Coronary artery (tissue), 2 donors: ENCODE measurements around the gene IRX5.

ENCODE experiments used
- DNase-seq: peaks from one replicate; pipeline ENCODE4 v3.0.0-alpha.2; 2017; ENCODE audit warnings: low spot score
- H3K27ac ChIP-seq, 2 donors: fragments of 200-600 bp; sonication (generic); one replicate each; pipeline ENCODE4 v1.5.1; 2016 to 2019
- H3K4me3 ChIP-seq: fragments of 200-600 bp; sonication (generic); 2 replicates; pipeline ENCODE4 v1.5.1; 2016; ENCODE audit warnings: mild to moderate bottlenecking, moderate library complexity
- TF ChIP-seq, protein P1 (sequence below): fragments of 200-600 bp; sonication (generic); IDR thresholded peaks from one replicate; pipeline ENCODE4 v1.5.1; 2019; ENCODE audit warnings: antibody characterized with exemption

The IRX5 gene

DNA sequence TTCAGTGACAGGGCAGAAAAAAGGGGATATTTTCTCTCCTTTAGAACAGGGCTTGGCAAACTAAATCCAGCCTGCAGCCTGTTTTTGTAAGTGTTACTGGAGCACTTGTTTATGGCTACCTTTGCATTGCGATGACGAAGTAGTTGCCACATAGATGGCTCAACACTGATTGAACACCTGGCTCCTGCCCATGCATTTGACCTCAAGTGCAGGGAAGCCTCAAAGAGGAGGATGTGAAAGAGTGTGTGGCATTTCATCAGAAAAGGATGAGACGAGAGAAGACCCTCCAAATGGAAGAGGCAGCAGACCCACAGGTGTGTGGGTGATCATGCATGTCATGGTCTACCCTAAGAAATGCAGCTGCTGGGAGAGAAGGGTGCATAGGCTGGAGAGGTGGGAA lies 32.7 kb upstream of the IRX5 start:
- TF ChIP-seq, protein P1, sequence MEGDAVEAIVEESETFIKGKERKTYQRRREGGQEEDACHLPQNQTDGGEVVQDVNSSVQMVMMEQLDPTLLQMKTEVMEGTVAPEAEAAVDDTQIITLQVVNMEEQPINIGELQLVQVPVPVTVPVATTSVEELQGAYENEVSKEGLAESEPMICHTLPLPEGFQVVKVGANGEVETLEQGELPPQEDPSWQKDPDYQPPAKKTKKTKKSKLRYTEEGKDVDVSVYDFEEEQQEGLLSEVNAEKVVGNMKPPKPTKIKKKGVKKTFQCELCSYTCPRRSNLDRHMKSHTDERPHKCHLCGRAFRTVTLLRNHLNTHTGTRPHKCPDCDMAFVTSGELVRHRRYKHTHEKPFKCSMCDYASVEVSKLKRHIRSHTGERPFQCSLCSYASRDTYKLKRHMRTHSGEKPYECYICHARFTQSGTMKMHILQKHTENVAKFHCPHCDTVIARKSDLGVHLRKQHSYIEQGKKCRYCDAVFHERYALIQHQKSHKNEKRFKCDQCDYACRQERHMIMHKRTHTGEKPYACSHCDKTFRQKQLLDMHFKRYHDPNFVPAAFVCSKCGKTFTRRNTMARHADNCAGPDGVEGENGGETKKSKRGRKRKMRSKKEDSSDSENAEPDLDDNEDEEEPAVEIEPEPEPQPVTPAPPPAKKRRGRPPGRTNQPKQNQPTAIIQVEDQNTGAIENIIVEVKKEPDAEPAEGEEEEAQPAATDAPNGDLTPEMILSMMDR = no peak
- Histone ChIP-seq H3K27ac (no peak overlapping the region), H3K4me3 (no peak overlapping the region)
- no peak for DNase-seq

DNA sequence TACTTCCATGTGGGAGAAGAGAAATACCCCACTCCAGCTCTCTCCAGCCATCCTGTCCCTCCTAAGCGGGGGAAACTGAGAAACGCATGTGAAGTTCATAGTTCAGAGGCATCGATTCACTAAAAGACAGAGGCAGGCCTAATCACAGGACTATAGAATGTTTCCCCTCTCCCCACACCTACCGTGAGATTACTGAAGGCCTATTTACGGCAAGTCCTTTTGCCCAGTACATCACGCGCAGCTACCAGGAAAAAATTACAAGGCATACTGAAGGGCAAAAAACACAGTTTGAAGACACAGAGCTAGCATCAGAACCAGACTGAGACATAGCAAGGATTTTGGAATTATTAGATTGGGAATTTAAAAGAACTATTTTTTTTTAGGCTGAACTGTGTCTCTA lies 29.1 kb upstream of the IRX5 start:
- DNase-seq = no peak
- no peak overlapping the region for H3K4me3 ChIP-seq
- no peak overlapping the region for H3K27ac ChIP-seq
- TF ChIP-seq, protein P1 = no peak

DNA sequence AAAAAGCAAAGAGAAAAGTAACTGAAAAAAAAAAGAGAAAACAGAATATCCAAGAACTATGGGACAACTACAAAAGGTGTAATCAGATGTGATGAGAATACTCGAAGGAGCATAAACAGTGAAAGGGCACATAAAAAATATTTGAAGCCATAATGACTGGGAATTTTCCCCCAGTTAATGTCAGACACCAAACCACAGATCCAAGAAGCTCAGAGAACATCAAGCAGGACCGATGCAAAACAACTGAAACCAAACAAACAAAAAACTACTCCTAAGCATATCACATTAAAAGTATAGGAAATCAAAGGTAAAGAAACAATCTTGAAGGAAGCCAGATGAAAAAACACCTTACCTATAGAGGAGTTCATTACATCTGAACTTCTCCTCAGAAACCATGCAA lies 27.6 kb upstream of the IRX5 start:
- Histone ChIP-seq H3K27ac (no peak overlapping the region), H3K4me3 (no peak overlapping the region)
- DNase-seq = no peak
- TF ChIP-seq, protein P1 = no peak

DNA sequence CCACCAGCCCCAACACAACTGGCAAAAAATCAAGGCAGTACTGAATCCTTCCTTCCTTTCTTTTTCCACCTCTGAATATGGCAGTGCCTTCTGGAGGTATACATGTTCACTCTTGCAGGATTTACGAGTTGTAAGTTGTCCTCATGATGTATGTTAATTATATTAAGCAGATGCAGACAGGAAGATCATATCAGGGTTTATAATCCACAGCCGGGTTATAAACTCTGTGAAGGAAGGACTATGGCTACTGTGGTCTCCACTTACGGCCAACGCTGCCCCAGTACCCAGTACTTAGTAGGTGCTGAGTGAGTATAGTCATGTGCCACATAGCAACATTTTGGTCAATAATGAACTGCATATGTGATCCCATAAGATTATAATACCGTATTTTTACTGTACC lies 19.6 kb upstream of the IRX5 start:
- no peak for DNase-seq
- TF ChIP-seq, protein P1 = no peak
- H3K4me3 ChIP-seq = no peak overlapping the region

DNA sequence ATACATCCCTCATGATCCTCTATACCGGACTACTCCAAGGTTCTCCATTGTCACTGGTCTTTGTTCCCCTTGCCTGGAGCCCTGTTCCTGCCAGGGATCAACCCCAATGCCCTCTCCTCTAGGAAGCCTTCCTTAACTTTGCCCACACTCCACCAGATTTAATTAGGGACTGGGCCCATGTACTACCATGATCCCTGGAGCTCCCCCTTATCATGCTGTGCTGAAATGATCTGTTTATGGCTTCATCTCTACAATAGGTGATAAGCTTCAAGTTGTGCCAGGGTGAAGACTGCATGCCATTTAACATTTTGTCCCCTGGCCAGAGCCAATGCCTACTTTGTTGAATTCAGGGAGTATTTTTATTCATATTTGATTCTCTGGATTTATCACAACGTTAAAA lies 17.9 kb upstream of the IRX5 start:
- no peak overlapping the region for H3K4me3 ChIP-seq
- no peak for DNase-seq
- TF ChIP-seq, protein P1 = no peak
- H3K27ac ChIP-seq = no peak overlapping the region

More for the DNA sequence above, 19.6 kb upstream of the IRX5 start:
- H3K27ac ChIP-seq = no peak overlapping the region

DNA sequence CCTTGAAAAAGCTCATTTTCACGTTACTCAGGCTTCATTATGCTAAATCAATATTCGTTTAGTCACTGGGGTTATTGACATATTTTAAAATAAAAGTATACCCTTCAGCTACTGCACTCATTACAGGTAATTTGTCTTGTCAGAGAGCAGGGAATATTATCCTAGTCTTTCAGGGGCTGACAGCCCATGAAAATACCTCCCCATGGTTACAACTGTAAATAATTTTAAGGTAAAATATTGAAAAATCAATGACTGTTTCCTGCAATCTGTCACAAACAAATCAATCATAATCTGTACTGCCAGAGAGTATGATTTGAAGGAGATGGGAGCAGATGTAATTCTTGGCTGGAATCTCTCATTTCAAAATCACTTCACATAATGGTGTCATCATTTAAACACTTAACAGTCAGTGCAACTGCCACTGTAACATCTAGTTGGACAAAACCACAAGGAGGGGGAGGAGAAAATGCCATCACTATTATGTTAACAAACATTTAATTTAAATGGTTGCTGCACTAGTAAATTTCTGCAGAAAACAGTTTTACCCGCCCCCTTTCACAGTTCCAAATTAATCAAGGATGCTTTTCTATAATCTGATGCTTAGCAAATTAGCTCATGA lies 9.3 kb upstream of the IRX5 start:
- TF ChIP-seq, protein P1 = no peak
- no peak for DNase-seq
- no peak overlapping the region for H3K27ac ChIP-seq

DNA sequence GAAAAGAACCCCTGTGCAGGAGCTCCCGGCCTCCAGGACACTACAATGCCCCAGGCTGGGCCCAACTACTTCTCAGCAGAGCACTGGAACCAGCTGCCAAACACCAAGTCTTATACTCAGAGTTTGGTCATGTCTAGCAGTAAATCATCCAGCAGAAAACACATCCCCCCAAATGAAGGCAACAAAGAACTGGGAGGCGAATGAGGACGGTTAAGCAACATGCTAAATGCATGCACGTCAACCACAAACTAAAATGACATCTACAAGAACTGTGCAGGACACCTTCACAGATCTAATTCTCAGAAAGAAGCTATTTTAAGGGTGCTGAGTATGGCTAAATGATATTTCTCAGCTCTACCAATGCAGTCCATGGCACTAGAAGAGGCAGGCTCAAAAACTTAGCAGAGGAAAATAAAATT lies 7.6 kb upstream of the IRX5 start:
- no peak overlapping the region for H3K4me3 ChIP-seq
- DNase-seq = no peak
- TF ChIP-seq, protein P1 = no peak
- H3K27ac ChIP-seq = no peak overlapping the region

More for the DNA sequence above, 9.3 kb upstream of the IRX5 start:
- no peak overlapping the region for H3K4me3 ChIP-seq
